H1 (cell line): Measurements from ENCODE around the gene DPYD. TPM values are rescaled to one million over a fixed set of nuclear protein-coding genes. Genes with fewer than 3 reads are reported as not detected.

Experiments used
- CBX8 ChIP-seq: fragments of 300-800, 300-1000 bp; sonication (generic); IDR thresholded peaks from 2 replicates; pipeline ENCODE4 v1.7.1; 2016; ENCODE audit warnings: low read depth, low read length, borderline replicate concordance
- CHD2 ChIP-seq: IDR thresholded peaks from 2 replicates; pipeline ENCODE4 v1.6.1; 2012; ENCODE audit warnings: low read length, improper control_type of control experiment
- JUN ChIP-seq: IDR thresholded peaks from 2 replicates; pipeline ENCODE4 v1.6.1; 2011; ENCODE audit warnings: low read depth, mild to moderate bottlenecking, improper control_type of control experiment, low read length
- ZNF274 ChIP-seq: IDR thresholded peaks from 2 replicates; pipeline ENCODE4 v1.7.0; 2012; ENCODE audit warnings: low read length, borderline replicate concordance; ENCODE audit errors: extremely low read depth
- polyA plus RNA-seq, 7 experiments: library from polyadenylated mRNA; depleted of rRNA in 3 of 7; stranded (reverse) in 5 of 7; unstranded in 2 of 7; fragments of >200 nt in 5 of 7; fragments of 200-250 nt in 2 of 7; gene quantifications; 1 replicate in 5 of 7; 2 replicates in 1 of 7; 4 replicates in 1 of 7; pipeline versions ENCODE4 v1.2.1 to v1.2.3, GENCODE V29; 2011 to 2013; ENCODE audit warnings: missing spikeins in 2 of 7, mixed read lengths in 2 of 7
- total RNA-seq: library from RNA; stranded (reverse); fragmentation: NEBNext Ultra II Directional; extraction: Animal tissue kit (Norgen Biotek cat#: 25700); gene quantifications from 2 replicates; pipeline ENCODE4 v1.2.1, GENCODE V29; 2021
- TF ChIP-seq, protein P1 (sequence below): fragments of 300-600 bp; sonication (generic); IDR thresholded peaks from 2 replicates; pipeline ENCODE4 v1.7.1; 2012; ENCODE audit warnings: low read length, moderate library complexity, mild to moderate bottlenecking, inconsistent platforms; ENCODE audit not compliant: insufficient replicate concordance
- TF ChIP-seq, protein P2 (sequence below): IDR thresholded peaks from 2 replicates; pipeline ENCODE4 v1.6.1; 2012; ENCODE audit warnings: inconsistent platforms
- TF ChIP-seq, protein P3 (sequence below): IDR thresholded peaks from 2 replicates; pipeline ENCODE4 v1.6.1; 2012; ENCODE audit warnings: inconsistent platforms
- TF ChIP-seq, protein P4 (sequence below): IDR thresholded peaks from 2 replicates; pipeline ENCODE4 v1.6.1; 2012; ENCODE audit warnings: low read length, inconsistent platforms

Gene DPYD
- total and polyA plus RNA-seq, 2 of the 8 experiments (the other 6 are each of a cell fraction or from before 2014, with no cell fraction given) = 0.29 to 0.73 TPM

DNA sequence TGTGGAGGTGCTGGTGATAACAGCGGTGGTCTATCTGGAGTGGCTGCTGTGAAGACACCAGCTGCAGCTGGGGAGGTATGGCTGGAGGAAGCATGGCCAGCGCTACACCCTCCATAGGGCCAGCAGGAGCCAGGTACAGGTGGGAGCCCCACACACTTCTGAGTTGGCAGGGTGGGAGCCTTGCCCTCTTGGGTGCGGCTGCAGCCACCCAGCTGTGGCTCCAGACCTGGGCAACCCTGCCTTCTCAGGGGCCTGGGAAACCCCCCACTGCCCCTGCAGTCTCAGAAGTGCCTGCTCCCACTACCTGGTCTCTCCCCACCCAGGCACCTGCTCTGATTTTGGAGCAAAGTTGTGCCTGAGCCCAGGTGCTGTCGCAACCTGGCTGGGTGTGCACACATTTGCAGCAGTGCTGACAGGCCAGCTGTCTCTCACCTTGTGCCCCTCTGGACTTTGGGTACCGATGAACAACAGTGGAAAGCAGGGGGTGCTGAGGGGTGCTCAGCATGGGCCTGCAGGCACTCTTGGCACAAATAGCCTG is 76.2 kb downstream of the DPYD start (continued):
- TF ChIP-seq, protein P1, sequence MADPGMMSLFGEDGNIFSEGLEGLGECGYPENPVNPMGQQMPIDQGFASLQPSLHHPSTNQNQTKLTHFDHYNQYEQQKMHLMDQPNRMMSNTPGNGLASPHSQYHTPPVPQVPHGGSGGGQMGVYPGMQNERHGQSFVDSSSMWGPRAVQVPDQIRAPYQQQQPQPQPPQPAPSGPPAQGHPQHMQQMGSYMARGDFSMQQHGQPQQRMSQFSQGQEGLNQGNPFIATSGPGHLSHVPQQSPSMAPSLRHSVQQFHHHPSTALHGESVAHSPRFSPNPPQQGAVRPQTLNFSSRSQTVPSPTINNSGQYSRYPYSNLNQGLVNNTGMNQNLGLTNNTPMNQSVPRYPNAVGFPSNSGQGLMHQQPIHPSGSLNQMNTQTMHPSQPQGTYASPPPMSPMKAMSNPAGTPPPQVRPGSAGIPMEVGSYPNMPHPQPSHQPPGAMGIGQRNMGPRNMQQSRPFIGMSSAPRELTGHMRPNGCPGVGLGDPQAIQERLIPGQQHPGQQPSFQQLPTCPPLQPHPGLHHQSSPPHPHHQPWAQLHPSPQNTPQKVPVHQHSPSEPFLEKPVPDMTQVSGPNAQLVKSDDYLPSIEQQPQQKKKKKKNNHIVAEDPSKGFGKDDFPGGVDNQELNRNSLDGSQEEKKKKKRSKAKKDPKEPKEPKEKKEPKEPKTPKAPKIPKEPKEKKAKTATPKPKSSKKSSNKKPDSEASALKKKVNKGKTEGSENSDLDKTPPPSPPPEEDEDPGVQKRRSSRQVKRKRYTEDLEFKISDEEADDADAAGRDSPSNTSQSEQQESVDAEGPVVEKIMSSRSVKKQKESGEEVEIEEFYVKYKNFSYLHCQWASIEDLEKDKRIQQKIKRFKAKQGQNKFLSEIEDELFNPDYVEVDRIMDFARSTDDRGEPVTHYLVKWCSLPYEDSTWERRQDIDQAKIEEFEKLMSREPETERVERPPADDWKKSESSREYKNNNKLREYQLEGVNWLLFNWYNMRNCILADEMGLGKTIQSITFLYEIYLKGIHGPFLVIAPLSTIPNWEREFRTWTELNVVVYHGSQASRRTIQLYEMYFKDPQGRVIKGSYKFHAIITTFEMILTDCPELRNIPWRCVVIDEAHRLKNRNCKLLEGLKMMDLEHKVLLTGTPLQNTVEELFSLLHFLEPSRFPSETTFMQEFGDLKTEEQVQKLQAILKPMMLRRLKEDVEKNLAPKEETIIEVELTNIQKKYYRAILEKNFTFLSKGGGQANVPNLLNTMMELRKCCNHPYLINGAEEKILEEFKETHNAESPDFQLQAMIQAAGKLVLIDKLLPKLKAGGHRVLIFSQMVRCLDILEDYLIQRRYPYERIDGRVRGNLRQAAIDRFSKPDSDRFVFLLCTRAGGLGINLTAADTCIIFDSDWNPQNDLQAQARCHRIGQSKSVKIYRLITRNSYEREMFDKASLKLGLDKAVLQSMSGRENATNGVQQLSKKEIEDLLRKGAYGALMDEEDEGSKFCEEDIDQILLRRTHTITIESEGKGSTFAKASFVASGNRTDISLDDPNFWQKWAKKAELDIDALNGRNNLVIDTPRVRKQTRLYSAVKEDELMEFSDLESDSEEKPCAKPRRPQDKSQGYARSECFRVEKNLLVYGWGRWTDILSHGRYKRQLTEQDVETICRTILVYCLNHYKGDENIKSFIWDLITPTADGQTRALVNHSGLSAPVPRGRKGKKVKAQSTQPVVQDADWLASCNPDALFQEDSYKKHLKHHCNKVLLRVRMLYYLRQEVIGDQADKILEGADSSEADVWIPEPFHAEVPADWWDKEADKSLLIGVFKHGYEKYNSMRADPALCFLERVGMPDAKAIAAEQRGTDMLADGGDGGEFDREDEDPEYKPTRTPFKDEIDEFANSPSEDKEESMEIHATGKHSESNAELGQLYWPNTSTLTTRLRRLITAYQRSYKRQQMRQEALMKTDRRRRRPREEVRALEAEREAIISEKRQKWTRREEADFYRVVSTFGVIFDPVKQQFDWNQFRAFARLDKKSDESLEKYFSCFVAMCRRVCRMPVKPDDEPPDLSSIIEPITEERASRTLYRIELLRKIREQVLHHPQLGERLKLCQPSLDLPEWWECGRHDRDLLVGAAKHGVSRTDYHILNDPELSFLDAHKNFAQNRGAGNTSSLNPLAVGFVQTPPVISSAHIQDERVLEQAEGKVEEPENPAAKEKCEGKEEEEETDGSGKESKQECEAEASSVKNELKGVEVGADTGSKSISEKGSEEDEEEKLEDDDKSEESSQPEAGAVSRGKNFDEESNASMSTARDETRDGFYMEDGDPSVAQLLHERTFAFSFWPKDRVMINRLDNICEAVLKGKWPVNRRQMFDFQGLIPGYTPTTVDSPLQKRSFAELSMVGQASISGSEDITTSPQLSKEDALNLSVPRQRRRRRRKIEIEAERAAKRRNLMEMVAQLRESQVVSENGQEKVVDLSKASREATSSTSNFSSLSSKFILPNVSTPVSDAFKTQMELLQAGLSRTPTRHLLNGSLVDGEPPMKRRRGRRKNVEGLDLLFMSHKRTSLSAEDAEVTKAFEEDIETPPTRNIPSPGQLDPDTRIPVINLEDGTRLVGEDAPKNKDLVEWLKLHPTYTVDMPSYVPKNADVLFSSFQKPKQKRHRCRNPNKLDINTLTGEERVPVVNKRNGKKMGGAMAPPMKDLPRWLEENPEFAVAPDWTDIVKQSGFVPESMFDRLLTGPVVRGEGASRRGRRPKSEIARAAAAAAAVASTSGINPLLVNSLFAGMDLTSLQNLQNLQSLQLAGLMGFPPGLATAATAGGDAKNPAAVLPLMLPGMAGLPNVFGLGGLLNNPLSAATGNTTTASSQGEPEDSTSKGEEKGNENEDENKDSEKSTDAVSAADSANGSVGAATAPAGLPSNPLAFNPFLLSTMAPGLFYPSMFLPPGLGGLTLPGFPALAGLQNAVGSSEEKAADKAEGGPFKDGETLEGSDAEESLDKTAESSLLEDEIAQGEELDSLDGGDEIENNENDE = no peak
- TF ChIP-seq, protein P2, sequence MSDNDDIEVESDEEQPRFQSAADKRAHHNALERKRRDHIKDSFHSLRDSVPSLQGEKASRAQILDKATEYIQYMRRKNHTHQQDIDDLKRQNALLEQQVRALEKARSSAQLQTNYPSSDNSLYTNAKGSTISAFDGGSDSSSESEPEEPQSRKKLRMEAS = no peak
- TF ChIP-seq JUN (no peak), CHD2 (no peak), ZNF274 (no peak), CBX8 (no peak)
- TF ChIP-seq, protein P3, sequence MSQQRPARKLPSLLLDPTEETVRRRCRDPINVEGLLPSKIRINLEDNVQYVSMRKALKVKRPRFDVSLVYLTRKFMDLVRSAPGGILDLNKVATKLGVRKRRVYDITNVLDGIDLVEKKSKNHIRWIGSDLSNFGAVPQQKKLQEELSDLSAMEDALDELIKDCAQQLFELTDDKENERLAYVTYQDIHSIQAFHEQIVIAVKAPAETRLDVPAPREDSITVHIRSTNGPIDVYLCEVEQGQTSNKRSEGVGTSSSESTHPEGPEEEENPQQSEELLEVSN = no peak
- TF ChIP-seq, protein P4, sequence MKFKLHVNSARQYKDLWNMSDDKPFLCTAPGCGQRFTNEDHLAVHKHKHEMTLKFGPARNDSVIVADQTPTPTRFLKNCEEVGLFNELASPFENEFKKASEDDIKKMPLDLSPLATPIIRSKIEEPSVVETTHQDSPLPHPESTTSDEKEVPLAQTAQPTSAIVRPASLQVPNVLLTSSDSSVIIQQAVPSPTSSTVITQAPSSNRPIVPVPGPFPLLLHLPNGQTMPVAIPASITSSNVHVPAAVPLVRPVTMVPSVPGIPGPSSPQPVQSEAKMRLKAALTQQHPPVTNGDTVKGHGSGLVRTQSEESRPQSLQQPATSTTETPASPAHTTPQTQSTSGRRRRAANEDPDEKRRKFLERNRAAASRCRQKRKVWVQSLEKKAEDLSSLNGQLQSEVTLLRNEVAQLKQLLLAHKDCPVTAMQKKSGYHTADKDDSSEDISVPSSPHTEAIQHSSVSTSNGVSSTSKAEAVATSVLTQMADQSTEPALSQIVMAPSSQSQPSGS = no peak
